H9 (cell line): ENCODE results near the gene ANO3. TPM values are rescaled to one million over a fixed set of nuclear protein-coding genes. Genes with fewer than 3 reads are reported as not detected.

Source experiments
- DNase-seq: peaks from one replicate; pipeline ENCODE4 v3.0.0-alpha.2; 2017
- H2AFZ ChIP-seq: one replicate; pipeline ENCODE4 v1.6.1; 2013; ENCODE audit warnings: mild to moderate bottlenecking, low read length, control low read depth, moderate library complexity
- H2AK5ac ChIP-seq: 2 replicates; pipeline ENCODE4 v1.6.1; 2013; ENCODE audit warnings: low read length, control low read depth, mixed read lengths; ENCODE audit not compliant: insufficient read length
- H2BK120ac ChIP-seq: one replicate; pipeline ENCODE4 v1.6.1; 2013; ENCODE audit warnings: low read depth, mild to moderate bottlenecking, low read length, control low read depth, inconsistent platforms; ENCODE audit not compliant: poor library complexity, severe bottlenecking
- H2BK12ac ChIP-seq: 2 replicates; pipeline ENCODE4 v1.6.1; 2013; ENCODE audit warnings: low read length, control low read depth, mixed read lengths, low read depth; ENCODE audit not compliant: insufficient read length
- H2BK15ac ChIP-seq: 2 replicates; pipeline ENCODE4 v1.6.1; 2013; ENCODE audit warnings: low read depth, low read length, control low read depth
- H2BK20ac ChIP-seq: one replicate; pipeline ENCODE4 v1.6.1; 2013; ENCODE audit warnings: low read depth, mild to moderate bottlenecking, low read length, control low read depth, inconsistent platforms; ENCODE audit not compliant: poor library complexity, severe bottlenecking
- H2BK5ac ChIP-seq: 2 replicates; pipeline ENCODE4 v1.6.1; 2013; ENCODE audit warnings: low read length, control low read depth, mixed read lengths; ENCODE audit not compliant: insufficient read length
- H3K14ac ChIP-seq: 2 replicates; pipeline ENCODE4 v1.6.1; 2013; ENCODE audit warnings: low read length, control low read depth; ENCODE audit not compliant: insufficient read depth
- H3K18ac ChIP-seq: 2 replicates; pipeline ENCODE4 v1.6.1; 2013; ENCODE audit warnings: low read depth, mild to moderate bottlenecking, mixed read lengths, low read length, control low read depth; ENCODE audit not compliant: insufficient read length
- H3K23ac ChIP-seq: 2 replicates; pipeline ENCODE4 v1.6.1; 2013; ENCODE audit warnings: low read length, control low read depth, mixed read lengths, low read depth; ENCODE audit not compliant: insufficient read length
- H3K23me2 ChIP-seq: 2 replicates; pipeline ENCODE4 v1.6.1; 2013; ENCODE audit warnings: low read depth, mild to moderate bottlenecking, mixed read lengths, low read length, control low read depth; ENCODE audit not compliant: insufficient read length, poor library complexity, severe bottlenecking
- H3K27ac ChIP-seq: 2 replicates; pipeline ENCODE4 v1.5.1; 2013; ENCODE audit warnings: low read length, control low read depth, mixed read lengths, low read depth; ENCODE audit not compliant: insufficient read length
- H3K27me3 ChIP-seq: 2 replicates; pipeline ENCODE4 v1.6.1; 2013; ENCODE audit warnings: low read length, control low read depth, inconsistent platforms; ENCODE audit not compliant: insufficient read depth
- H3K4ac ChIP-seq: 2 replicates; pipeline ENCODE4 v1.6.1; 2013; ENCODE audit warnings: low read depth, mild to moderate bottlenecking, control low read depth, inconsistent platforms, low read length, moderate library complexity
- H3K4me1 ChIP-seq: 2 replicates; pipeline ENCODE4 v1.6.1; 2013; ENCODE audit warnings: low read length, control low read depth, inconsistent platforms; ENCODE audit not compliant: insufficient read depth
- H3K4me2 ChIP-seq: 2 replicates; pipeline ENCODE4 v1.6.1; 2013; ENCODE audit warnings: low read length, control low read depth, mixed read lengths; ENCODE audit not compliant: insufficient read length, insufficient read depth
- H3K56ac ChIP-seq: 2 replicates; pipeline ENCODE4 v1.6.1; 2013; ENCODE audit warnings: low read depth, mild to moderate bottlenecking, mixed read lengths, low read length, control low read depth; ENCODE audit not compliant: insufficient read length
- H3K79me1 ChIP-seq: 2 replicates; pipeline ENCODE4 v1.6.1; 2013; ENCODE audit warnings: low read depth, mild to moderate bottlenecking, moderate library complexity, low read length, control low read depth, inconsistent platforms; ENCODE audit not compliant: insufficient read depth, poor library complexity, severe bottlenecking
- H3K79me2 ChIP-seq: 2 replicates; pipeline ENCODE4 v1.6.1; 2013; ENCODE audit warnings: low read length, control low read depth, inconsistent platforms; ENCODE audit not compliant: insufficient read depth
- H3K9ac ChIP-seq: 2 replicates; pipeline ENCODE4 v1.6.1; 2013; ENCODE audit warnings: low read length, control low read depth, mixed read lengths; ENCODE audit not compliant: insufficient read length; ENCODE audit errors: extremely low read depth
- H3K9me3 ChIP-seq: one replicate; pipeline ENCODE4 v1.6.1; 2013; ENCODE audit warnings: low read depth, low read length, inconsistent platforms; ENCODE audit not compliant: control insufficient read depth
- H3T11ph ChIP-seq: one replicate; pipeline ENCODE4 v1.6.1; 2013; ENCODE audit warnings: mild to moderate bottlenecking, low read length, control low read depth, inconsistent platforms
- H4K20me1 ChIP-seq: one replicate; pipeline ENCODE4 v1.6.1; 2013; ENCODE audit not compliant: control insufficient read depth, insufficient read length, insufficient read depth
- H4K5ac ChIP-seq: 2 replicates; pipeline ENCODE4 v1.6.1; 2013; ENCODE audit warnings: low read depth, mild to moderate bottlenecking, mixed read lengths, low read length, control low read depth; ENCODE audit not compliant: insufficient read length
- H4K8ac ChIP-seq: replicated peaks from 2 replicates; pipeline ENCODE4 v1.6.1; 2013; ENCODE audit warnings: low read length, control low read depth, mixed read lengths, low read depth; ENCODE audit not compliant: insufficient read length
- H4K91ac ChIP-seq: 2 replicates; pipeline ENCODE4 v1.6.1; 2013; ENCODE audit warnings: low read depth, mild to moderate bottlenecking, moderate library complexity, mixed read lengths, low read length, control low read depth; ENCODE audit not compliant: insufficient read length
- H3K27ac Mint-ChIP-seq, 3 experiments: 2 replicates in 2 of 3; 3 replicates in 1 of 3; pipeline ENCODE4 v1.8.0; 2020 to 2021; ENCODE audit warnings: mixed read lengths in 3 of 3, mild to moderate bottlenecking in 1 of 3, moderate library complexity in 1 of 3
- H3K27me3 Mint-ChIP-seq: 2 replicates; pipeline ENCODE4 v1.8.0; 2021; ENCODE audit warnings: low read depth, mild to moderate bottlenecking, moderate library complexity, mixed read lengths
- H3K36me3 Mint-ChIP-seq, 3 experiments: 2 replicates in 2 of 3; 3 replicates in 1 of 3; pipeline ENCODE4 v1.8.0; 2020 to 2021; ENCODE audit warnings: low read depth in 3 of 3, mixed read lengths in 3 of 3; ENCODE audit not compliant: insufficient read depth in 1 of 3
- H3K4me1 Mint-ChIP-seq, 2 experiments: 2 replicates each; pipeline ENCODE4 v1.8.0; 2020; ENCODE audit warnings: mixed read lengths in 2 of 2
- H3K4me3 Mint-ChIP-seq, 2 experiments: 2 replicates in 1 of 2; 3 replicates in 1 of 2; pipeline ENCODE4 v1.8.0; 2020 to 2021; ENCODE audit warnings: mild to moderate bottlenecking in 2 of 2, mixed read lengths in 2 of 2, moderate library complexity in 1 of 2
- H3K9me3 Mint-ChIP-seq, 2 experiments: 2 replicates in 1 of 2; 3 replicates in 1 of 2; pipeline ENCODE4 v1.8.0; 2020; ENCODE audit warnings: mild to moderate bottlenecking in 2 of 2, mixed read lengths in 2 of 2, moderate library complexity in 1 of 2
- WGBS: extraction: QIAGEN DNeasy Blood & Tissue Kit; methylation state at CpG from one replicate; pipeline ENCODE4 v1.1.7; 2013; ENCODE audit warnings: missing lambda C conversion rate, low lambda C conversion rate, mixed read lengths; ENCODE audit not compliant: insufficient read length; ENCODE audit errors: extremely low coverage; 5-methylcytosine and 5-hydroxymethylcytosine counted together
- total RNA-seq: library from RNA; stranded (reverse); gene quantifications from 2 replicates; pipeline ENCODE4 v1.2.1, GENCODE V29; 2021
- TF ChIP-seq, protein P1 (sequence below): fragments of 200-600 bp; sonication (generic); conservative IDR thresholded peaks from 3 replicates; pipeline ENCODE4 v1.8.0; 2021; ENCODE audit warnings: antibody characterized with exemption, mild to moderate bottlenecking

ANO3 gene
- total RNA-seq, 1 experiment from 2014 or later: not detected

DNA sequence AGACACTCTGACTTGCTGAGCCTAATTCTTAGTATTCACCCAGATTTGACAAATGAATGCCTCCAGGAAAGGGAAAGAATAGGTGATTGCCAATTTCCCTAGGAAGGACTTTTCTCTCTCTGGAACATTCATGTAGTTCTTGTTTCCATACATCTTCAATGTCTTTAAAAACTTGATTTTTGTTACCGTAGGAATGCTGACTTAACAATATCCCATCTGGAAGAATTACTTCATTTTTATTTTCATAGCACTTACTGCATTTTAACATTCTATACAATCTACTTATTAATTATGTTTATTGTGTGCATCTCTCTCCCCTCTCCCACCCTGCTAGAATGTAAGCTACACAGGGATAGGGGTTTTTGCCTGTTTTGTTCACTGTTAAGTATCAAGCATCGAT is 323.4 kb downstream of the ANO3 start:
- Histone ChIP-seq H3K23ac (no peak overlapping the region), H4K20me1 (no peaks in the 10 kb centered on the region), H3K23me2 (no peaks in the 10 kb centered on the region), H2BK120ac (no peak overlapping the region), H4K8ac (no peak overlapping the region), H2BK15ac (no peak overlapping the region), H3K4me2 (no peak overlapping the region), H3K4ac (no peak overlapping the region), H2BK20ac (no peak overlapping the region), H4K5ac (no peak overlapping the region), H3K14ac (no peak overlapping the region), H3K9me3 (no peaks in the 10 kb centered on the region), H3T11ph (no peak overlapping the region), H3K56ac (no peak overlapping the region), H3K79me1 (no peaks in the 10 kb centered on the region), H3K79me2 (no peaks in the 10 kb centered on the region), H2BK5ac (no peak overlapping the region), H2AFZ (no peak overlapping the region), H3K9ac (no peak overlapping the region), H3K27me3 (no peaks in the 10 kb centered on the region), H3K27ac (no peak overlapping the region), H3K18ac (no peak overlapping the region), H2BK12ac (no peak overlapping the region), H2AK5ac (no peak overlapping the region), H3K4me1 (no peaks in the 10 kb centered on the region), H4K91ac (no peak overlapping the region)
- peaks cover 0 to 4% of the 10 kb centered on the region in 2 experiments; a peak in 1 of 4 replicates for H3K4me1 Mint-ChIP-seq
- DNase-seq: no peak
- no peak overlapping the region for H3K27ac Mint-ChIP-seq
- no peaks in the 10 kb centered on the region for H3K9me3 Mint-ChIP-seq
- WGBS: no CpG with 5 or more reads among the region's 2 CpGs
- H3K4me3 Mint-ChIP-seq: no peak overlapping the region
- H3K27me3 Mint-ChIP-seq: peaks cover 4% of the 10 kb centered on the region
- no peaks in the 10 kb centered on the region for H3K36me3 Mint-ChIP-seq
- TF ChIP-seq, protein P1, sequence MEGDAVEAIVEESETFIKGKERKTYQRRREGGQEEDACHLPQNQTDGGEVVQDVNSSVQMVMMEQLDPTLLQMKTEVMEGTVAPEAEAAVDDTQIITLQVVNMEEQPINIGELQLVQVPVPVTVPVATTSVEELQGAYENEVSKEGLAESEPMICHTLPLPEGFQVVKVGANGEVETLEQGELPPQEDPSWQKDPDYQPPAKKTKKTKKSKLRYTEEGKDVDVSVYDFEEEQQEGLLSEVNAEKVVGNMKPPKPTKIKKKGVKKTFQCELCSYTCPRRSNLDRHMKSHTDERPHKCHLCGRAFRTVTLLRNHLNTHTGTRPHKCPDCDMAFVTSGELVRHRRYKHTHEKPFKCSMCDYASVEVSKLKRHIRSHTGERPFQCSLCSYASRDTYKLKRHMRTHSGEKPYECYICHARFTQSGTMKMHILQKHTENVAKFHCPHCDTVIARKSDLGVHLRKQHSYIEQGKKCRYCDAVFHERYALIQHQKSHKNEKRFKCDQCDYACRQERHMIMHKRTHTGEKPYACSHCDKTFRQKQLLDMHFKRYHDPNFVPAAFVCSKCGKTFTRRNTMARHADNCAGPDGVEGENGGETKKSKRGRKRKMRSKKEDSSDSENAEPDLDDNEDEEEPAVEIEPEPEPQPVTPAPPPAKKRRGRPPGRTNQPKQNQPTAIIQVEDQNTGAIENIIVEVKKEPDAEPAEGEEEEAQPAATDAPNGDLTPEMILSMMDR: no peak
